T47D (cell line): Measurements from ENCODE around the gene SCNN1A.
A peak's percentile ranks its signal among the peaks of the same experiment; 100 is the strongest.

ENCODE experiments used
- DNase-seq, 2 experiments: peaks; one replicate each; pipeline versions ENCODE4 v3.0.0 to v3.0.0-alpha.2; 2011 to 2012; ENCODE audit warnings: low read depth in 1 of 2, low spot score in 1 of 2
- JUND ChIP-seq: IDR thresholded peaks from 2 replicates; pipeline ENCODE4 v1.6.1; 2012; ENCODE audit warnings: low read depth
- in situ Hi-C: cut with HindIII; loops from 2 replicates; pipeline ENCODE4 v1.10.0; 2016; ENCODE audit warnings: low sequenced_read_pairs, low pct_unique_long_range_greater_than_20kb

SCNN1A gene

DNA sequence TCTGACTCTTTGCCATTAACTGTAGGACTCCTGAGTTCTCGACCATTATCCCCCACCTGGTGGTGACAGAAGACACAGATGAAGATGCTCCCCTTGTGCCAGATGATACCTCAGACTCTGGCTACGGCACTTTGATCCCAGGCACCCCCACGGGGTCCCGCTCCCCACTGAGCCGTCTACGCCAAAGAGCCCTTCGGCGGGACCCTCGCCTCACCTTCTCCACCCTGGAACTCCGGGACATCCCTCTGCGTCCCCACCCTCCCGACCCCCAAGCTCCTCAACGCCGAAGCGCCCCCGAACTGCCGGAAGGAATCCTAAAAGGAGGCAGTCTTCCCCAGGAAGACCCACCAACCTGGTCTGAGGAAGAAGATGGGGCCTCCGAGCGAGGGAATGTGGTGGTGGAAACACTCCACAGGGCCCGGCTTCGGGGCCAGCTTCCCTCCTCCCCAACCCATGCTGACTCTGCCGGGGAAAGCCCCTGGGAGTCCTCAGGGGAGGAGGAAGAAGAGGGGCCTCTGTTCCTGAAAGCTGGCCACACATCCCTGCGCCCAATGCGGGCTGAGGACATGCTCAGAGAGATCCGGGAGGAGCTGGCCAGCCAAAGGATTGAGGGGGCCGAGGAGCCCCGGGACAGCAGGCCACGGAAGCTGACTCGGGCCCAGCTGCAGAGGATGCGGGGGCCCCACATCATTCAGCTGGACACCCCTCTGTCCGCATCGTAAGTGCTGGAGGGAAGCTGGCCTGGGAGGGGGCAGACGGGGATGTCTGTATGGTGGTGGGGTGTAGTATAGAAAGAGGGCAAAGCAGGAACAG, 47.9 kb downstream of the SCNN1A start:
- no peak for DNase-seq
- TF ChIP-seq JUND: no peak
- in situ Hi-C loops: no loop called here

DNA sequence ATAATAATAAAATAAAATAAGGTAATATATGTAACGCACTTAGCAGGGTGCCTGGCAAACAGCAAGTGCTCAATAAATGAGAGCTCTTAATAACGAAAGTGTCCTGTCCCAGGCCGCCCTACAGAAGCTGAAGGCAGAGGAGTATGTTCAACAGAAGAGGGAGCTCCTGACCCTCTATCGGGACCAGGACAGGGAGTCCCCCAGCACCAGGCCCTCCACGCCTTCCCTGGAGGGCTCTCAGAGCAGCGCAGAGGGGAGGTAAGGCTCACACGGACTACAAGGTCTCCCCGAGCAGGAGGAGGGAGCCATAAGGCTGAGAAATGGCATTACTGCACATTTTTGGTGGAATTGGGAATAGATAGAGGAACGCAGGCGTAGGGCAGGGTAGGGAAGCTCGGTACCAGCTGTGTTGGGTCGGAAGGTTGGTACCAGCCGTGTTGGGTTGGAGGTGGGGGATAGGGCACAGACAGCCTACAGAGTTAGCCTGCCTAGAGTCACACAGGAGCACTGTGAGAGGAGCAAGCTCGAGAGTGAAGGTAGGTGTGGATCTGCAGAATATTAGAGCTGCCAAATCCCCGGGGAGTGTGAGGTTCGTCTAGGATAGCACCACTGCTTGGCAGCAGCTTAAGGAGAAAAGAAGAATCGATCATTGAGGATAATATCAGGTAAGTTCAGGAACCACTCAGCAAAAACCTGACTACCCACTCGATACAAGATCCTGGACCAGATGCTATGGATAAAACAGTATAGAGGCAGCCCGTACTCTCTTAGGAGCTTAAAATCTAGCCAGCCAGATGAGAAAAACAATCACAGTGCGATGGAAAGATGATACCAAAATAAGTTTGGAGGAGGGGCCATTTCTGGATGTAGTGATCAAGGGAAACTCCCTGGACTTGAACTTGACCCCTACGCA, 48.8 kb downstream of the SCNN1A start:
- TF ChIP-seq JUND: no peak
- DNase-seq: no peak
- in situ Hi-C loops: no loop called here

DNA sequence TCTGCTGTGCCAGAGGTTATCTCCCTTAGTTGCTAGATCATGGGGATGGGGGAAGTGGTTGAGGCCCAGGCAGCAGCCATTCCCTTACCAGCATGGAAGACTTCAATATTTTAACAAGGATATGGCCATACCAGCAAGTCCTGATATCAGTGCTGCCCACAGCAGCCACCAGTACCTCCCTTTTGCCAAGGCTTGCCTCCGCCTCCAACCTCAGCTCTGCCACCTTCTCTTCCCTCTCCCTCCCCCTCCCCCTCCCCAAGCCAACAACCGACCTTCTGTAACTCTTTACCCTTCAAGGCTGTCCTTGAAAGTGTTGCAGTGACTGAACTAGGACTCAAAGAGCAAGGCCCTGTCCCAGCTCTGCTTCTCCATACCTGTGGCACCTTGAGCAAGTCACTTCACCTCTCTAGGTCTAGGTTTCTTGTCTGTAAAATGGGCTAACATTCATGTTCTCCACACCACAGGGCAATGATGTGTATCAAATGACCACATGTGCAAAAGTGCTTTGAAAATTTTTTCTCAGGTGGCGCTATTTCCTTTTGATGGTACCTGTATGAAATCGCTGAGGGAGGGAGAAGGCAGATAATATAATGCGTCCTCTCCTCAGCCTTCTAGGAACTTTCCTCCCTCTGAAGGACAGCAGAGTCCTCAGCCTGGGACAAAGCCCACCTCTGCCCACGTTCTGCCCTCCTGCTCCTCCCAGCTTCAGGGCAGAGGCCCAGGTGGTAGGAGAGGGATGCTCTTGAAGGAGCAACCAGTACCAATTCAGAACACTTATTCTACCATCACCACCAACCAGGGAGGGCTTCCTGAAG, 50.2 kb downstream of the SCNN1A start:
- in situ Hi-C loops: no loop called here
- no peak for DNase-seq
- no peak for TF ChIP-seq JUND

DNA sequence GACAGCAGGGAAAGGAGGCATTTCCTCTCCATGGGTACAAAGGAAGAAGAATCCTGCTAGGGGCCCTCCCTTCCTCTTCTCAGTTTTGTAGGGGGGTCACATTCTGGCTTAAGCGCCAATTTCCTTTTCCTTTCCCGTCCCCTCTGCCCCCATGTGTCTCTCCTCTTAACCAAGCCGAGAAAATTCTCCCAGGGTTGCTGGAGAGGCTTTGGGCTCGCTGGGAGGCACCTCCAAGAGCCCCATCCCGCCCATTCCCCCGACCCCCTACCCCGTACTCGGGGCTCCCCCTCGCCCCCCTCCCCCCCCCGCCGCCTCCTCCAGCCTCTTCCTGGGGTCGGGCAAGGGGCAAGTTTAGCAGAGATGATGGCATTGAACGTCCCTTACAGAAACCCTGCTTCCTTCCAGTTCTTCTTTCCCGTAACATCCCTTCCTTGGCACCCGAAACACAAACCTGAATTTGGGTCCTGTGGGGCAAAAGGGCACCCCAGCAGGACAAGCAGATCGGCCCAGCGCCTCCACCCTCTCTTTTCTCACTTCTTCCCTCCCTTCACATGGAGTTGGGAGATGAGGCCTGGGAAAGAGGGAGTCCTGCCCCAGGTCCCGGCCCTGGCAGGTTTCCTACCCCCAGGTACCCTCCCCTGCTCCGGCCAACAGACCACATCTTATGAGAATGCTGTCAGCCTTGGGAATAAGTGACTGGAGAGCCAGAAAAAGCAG, 51.2 kb downstream of the SCNN1A start:
- no peak for TF ChIP-seq JUND
- in situ Hi-C loops: no loop called here
- no peak for DNase-seq

DNA sequence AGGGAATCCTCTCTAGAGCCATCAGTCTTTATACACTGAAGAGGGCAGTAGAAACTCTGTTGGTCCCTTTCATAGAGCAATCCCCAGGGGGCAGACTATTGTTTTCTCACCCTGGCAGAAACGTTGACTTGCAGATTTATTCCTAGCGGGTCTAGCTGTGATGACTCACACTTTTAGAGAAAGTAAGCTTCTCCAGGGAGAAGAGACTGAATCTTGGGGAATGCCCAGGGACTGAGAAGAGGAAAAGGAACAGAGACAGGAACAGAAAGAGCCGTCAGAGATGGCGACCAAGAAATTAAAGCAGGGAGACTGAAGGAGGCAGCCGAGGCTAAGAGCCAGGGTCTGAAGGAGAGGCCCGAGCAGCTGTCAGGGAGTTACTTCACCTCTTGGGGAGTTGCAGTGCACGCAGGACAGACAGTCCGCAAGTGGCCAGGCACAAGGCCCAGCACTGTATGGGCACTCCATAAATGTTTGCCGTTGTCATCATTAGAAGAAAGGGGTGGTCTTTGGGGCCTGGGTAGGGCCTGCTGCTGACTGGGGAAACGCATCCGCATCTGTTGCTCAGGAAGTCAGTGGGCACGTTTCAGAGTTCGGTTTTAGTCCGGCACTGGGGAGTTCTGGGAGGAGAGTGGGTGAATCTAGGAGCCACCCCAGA, 51.9 kb downstream of the SCNN1A start:
- TF ChIP-seq JUND: no peak
- in situ Hi-C loops: no loop called here
- peak in 1 of 2 experiments; percentile 55 for DNase-seq

DNA sequence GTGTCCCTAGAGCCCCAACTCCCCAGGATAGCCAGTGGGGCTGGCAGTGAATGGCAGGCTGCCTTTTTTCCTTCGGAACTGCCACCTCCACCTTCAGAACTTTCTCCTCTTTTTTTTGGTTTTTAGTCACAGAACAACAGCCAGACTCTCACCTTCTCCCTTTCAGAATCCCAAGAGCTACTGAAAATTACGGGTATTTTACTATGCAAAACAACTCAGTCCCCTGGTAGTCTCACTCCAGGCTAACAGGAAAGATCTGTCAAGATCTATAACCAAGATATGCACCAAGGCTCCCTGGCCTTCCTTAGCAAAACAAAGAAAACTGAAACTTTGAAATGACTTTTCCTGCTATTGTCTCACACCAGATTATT, 52.4 kb downstream of the SCNN1A start:
- no peak for TF ChIP-seq JUND
- no peak for DNase-seq
- in situ Hi-C loops: no loop called here

DNA sequence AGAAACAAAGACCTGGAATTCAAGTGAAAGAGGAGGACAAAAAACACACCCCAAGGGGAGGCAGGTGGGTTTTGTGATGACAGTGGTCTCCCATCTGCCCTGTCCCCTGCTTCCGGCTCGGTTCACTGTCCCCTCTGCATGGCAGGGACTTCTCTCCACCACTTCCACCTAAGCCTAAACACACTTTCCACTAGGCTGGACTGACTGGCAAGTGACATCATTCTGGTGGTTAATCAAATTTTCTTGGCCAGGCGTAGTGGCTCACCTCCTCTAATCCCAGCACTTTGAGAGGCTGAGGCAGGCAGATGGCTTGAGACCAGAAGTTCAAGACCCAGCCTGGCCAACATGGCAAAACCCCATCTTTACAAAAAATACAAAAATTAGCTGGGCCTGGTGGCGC, 53.0 kb downstream of the SCNN1A start:
- in situ Hi-C loops: no loop called here
- no peak for DNase-seq
- TF ChIP-seq JUND: no peak

DNA sequence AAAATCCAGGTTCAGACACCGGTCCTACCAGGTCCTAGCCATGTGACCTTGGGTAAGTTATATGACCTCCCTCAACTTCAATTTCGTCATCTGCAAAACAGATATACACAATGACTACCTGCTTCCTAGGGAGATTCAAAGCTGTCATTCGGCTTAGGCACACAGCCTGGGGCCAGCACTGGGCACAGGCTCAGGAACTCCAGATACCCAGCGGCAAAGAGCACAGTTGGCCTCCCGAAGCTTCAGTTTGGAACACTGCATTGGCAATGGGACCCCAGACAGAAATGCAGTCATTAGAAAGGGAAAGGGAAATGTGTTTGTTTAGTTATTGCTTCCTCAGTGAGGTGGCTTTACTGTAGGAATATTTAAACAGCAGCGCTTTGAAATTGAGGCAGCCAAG, 53.5 kb downstream of the SCNN1A start:
- no peak for TF ChIP-seq JUND
- DNase-seq: peak in 1 of 2 experiments; percentile 48
- in situ Hi-C loops: no loop called here

DNA sequence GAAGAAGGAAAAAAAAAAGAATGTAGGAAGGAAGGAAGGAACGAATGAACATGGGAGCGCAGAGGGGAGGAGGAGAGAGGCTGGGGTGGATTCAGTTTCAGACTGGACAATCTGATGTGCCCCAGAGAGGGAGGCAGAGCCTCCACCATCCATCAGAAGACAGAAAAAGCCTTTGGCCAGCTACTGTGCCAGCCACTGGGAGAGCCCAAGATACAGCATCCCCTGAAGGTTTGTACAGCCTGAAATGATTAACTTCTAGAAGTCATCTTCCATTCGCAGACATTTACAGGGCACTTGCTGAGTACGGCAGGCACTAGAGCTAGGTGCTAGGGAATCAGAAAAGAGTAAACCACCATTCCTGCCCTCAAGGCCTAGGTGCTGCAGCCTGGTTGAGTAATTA, 55.9 kb downstream of the SCNN1A start:
- no peak for DNase-seq
- TF ChIP-seq JUND: no peak

DNA sequence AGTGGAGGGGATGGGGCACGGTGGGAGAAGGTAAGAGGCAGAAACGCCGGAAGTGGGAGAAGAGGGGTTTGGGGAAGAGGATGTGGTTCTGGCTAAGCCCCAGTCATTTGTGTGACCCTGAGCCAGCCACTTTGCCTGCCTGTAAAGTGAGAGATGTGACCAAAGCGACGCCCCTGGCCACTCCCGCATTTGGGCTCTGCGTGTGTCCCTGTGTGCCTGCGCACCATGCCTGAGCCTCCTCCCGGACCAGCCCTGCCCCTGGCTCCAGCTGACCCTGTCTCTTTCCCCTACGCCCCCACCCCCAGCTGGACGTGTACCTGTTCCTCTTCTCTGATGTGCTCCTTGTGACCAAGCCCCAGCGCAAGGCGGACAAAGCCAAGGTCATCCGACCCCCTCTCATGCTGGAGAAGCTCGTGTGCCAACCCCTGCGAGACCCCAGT, 56.9 kb downstream of the SCNN1A start:
- in situ Hi-C loops: no loop called here
- no peak for DNase-seq
- TF ChIP-seq JUND: no peak

More for the DNA sequence above, 55.9 kb downstream of the SCNN1A start:
- in situ Hi-C loops: no loop called here

DNA sequence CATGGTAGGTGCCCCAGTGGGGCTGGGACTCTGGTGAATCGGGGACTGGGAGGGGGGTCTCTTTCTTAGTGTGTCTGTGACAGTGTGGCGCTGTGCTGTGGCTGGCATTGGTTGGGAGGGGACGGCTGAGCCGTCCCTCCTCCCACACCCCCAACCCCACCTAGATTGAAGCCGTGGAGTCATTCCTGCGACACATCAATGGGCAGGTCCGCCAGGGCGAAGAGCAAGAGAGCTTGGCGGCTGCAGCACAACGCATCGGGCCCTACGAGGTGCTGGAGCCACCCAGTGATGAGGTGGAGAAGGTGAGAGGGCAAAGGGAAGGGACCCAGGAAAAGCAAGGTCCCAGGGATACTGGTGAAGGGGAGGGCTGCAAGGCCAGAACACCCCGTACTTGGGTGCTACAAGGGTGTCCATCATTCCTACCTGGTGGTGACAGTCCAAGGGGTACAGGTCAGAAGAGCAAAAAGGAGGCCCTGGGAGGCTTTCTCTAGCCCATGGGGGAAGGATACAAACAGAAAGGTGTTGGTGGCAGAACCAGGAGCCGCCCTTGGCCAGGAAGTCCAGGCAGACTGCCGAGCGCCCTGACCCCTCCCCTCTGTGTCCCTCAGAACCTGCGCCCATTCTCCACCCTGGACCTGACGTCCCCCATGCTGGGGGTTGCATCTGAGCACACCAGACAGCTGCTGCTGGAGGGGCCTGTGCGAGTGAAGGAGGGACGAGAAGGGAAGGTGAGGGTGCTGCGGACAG, 57.5 kb downstream of the SCNN1A start:
- DNase-seq: no peak
- no peak for TF ChIP-seq JUND
- in situ Hi-C loops: no loop called here
